HCT116 (cell line): ENCODE measurements around the gene WDR45. TPM values are rescaled to one million over a fixed set of nuclear protein-coding genes. Genes with fewer than 3 reads are reported as not detected.

Experiments used
- ATAC-seq: fragments of 200-7000 bp; cut with Tn5 transposase; 2 replicates; pipeline ENCODE4 v1.9.1; 2020; ENCODE audit warnings: mild to moderate bottlenecking, moderate library complexity
- BruUV-seq: library from RNA; stranded (reverse); fragments of 400-500 nt; replicated peaks from 2 replicates; lab custom pipeline; 2021; lab: Mats Ljungman, UMichigan
- CTCF ChIA-PET: fragments of 300-600 bp; sonication (Branson Sonifier 250); formaldehyde crosslinking; loops from one replicate; lab custom pipeline; 2021; ENCODE audit warnings: antibody characterized with exemption; lab: Charles Lee
- POLR2A ChIA-PET: fragments of 300-600, 350-600 bp; sonication (Branson Sonifier 250); formaldehyde crosslinking; loops from one replicate; lab custom pipeline; 2021; ENCODE audit warnings: antibody characterized with exemption; lab: Charles Lee
- RAD21 ChIA-PET, 2 experiments: fragments of 300-600 bp; sonication (Branson Sonifier 250); formaldehyde crosslinking; loops; one replicate each; lab custom pipeline; 2023; ENCODE audit warnings: low total read pairs in 2 of 2; ENCODE audit not compliant: uncharacterized antibody in 2 of 2, unreplicated experiment in 2 of 2, low non-redundant PET in 1 of 2; lab: Charles Lee
- DNase-seq: peaks from one replicate; pipeline ENCODE4 v3.0.0-alpha.2; 2010; ENCODE audit warnings: low read depth, low spot score
- H2AFZ ChIP-seq: fragments of 200-600 bp; shearing (Covaris generic), sonication (generic); 2 replicates; pipeline ENCODE4 v1.6.1; 2017; ENCODE audit warnings: low read depth, mixed run types, mixed read lengths, antibody characterized with exemption, low read length; ENCODE audit not compliant: poor library complexity, severe bottlenecking
- H3K27ac ChIP-seq: 2 replicates; pipeline ENCODE4 v1.5.1; 2012; ENCODE audit warnings: low read depth, low read length
- H3K27me3 ChIP-seq: fragments of 200-600 bp; sonication (generic); 2 replicates; pipeline ENCODE4 v1.6.1; 2016; ENCODE audit warnings: mixed run types, low read length, mixed read lengths; ENCODE audit not compliant: insufficient read depth
- H3K36me3 ChIP-seq, 2 experiments: fragments of 200-500 bp in 1 of 2; fragments of 200-600 bp in 1 of 2; sonication (Bioruptor generic) in 1 of 2; sonication (generic) in 1 of 2; 2 replicates each; pipeline versions ENCODE4 v1.5.1 to v1.6.1; 2014 to 2016; ENCODE audit warnings: low read length in 2 of 2, inconsistent platforms in 1 of 2, mixed read lengths in 1 of 2, mixed run types in 1 of 2; ENCODE audit not compliant: insufficient read depth in 2 of 2, control insufficient read depth in 1 of 2
- H3K4me1 ChIP-seq, 2 experiments: fragments of 200-600 bp in 1 of 2; sonication (generic) in 1 of 2; 2 replicates each; pipeline versions ENCODE4 v1.5.1 to v1.6.1; 2012 to 2017; ENCODE audit warnings: low read length in 2 of 2, inconsistent platforms in 1 of 2, mild to moderate bottlenecking in 1 of 2, mixed read lengths in 1 of 2, mixed run types in 1 of 2, moderate library complexity in 1 of 2; ENCODE audit not compliant: insufficient read depth in 2 of 2, control insufficient read depth in 1 of 2
- H3K4me2 ChIP-seq: fragments of 200-600 bp; sonication (generic); 2 replicates; pipeline ENCODE4 v1.6.1; 2017; ENCODE audit warnings: mixed run types, low read length, mixed read lengths
- H3K4me3 ChIP-seq, 2 experiments: fragments of 200-600 bp in 1 of 2; sonication (generic) in 1 of 2; replicated peaks in 1 of 2; 2 replicates each; pipeline ENCODE4 v1.5.1; 2011 to 2016; ENCODE audit warnings: low read length in 2 of 2, control low read depth in 1 of 2, low read depth in 1 of 2, mild to moderate bottlenecking in 1 of 2, mixed read lengths in 1 of 2, mixed run types in 1 of 2
- H3K79me2 ChIP-seq: fragments of 200-600 bp; sonication (generic); 2 replicates; pipeline ENCODE4 v1.6.1; 2017; ENCODE audit warnings: mild to moderate bottlenecking, mixed run types, low read length, moderate library complexity, mixed read lengths; ENCODE audit not compliant: insufficient read depth
- H3K9ac ChIP-seq: fragments of 200-600 bp; sonication (generic); 2 replicates; pipeline ENCODE4 v1.6.1; 2016; ENCODE audit warnings: low read length, mixed read lengths
- H3K9me2 ChIP-seq: fragments of 200-600 bp; sonication (generic), shearing (Covaris generic); 2 replicates; pipeline ENCODE4 v1.6.1; 2017; ENCODE audit warnings: mixed run types, mild to moderate bottlenecking, moderate library complexity; ENCODE audit not compliant: insufficient read depth
- H3K9me3 ChIP-seq, 2 experiments: fragments of 200-500 bp in 1 of 2; fragments of 200-600 bp in 1 of 2; sonication (Bioruptor generic) in 1 of 2; sonication (generic) in 1 of 2; 2 replicates each; pipeline ENCODE4 v1.6.1; 2014 to 2017; ENCODE audit warnings: low read length in 2 of 2, mixed read lengths in 2 of 2, inconsistent platforms in 1 of 2, low read depth in 1 of 2, mild to moderate bottlenecking in 1 of 2, mixed run types in 1 of 2, moderate library complexity in 1 of 2; ENCODE audit not compliant: control insufficient read depth in 1 of 2, insufficient read depth in 1 of 2
- H4K20me1 ChIP-seq: fragments of 200-600 bp; sonication (generic), shearing (Covaris generic); 2 replicates; pipeline ENCODE4 v1.6.1; 2017; ENCODE audit warnings: mixed run types, mild to moderate bottlenecking, moderate library complexity; ENCODE audit not compliant: insufficient read depth
- ATF3 ChIP-seq: IDR thresholded peaks from 2 replicates; pipeline ENCODE4 v1.6.1; 2012
- CBX3 ChIP-seq: IDR thresholded peaks from 2 replicates; pipeline ENCODE4 v1.6.1; 2012; ENCODE audit warnings: low read depth
- CEBPB ChIP-seq: IDR thresholded peaks from 2 replicates; pipeline ENCODE4 v1.6.1; 2012; ENCODE audit warnings: low read depth
- ELF1 ChIP-seq: IDR thresholded peaks from 2 replicates; pipeline ENCODE4 v1.6.1; 2012; ENCODE audit warnings: low read depth, borderline replicate concordance
- EZH2 ChIP-seq: fragments of 200-600 bp; sonication (generic); IDR thresholded peaks from 2 replicates; pipeline ENCODE4 v1.6.1; 2017; ENCODE audit warnings: antibody characterized with exemption, mixed run types
- JUND ChIP-seq: IDR thresholded peaks from 2 replicates; pipeline ENCODE4 v1.6.1; 2012
- MAX ChIP-seq: IDR thresholded peaks from 2 replicates; pipeline ENCODE4 v1.6.1; 2012
- POLR2A ChIP-seq: IDR thresholded peaks from 2 replicates; pipeline ENCODE4 v1.7.0; 2011; ENCODE audit warnings: borderline replicate concordance; ENCODE audit not compliant: insufficient read depth, insufficient read length; ENCODE audit errors: extremely low read depth
- RAD21 ChIP-seq: IDR thresholded peaks from 2 replicates; pipeline ENCODE4 v1.6.1; 2012; ENCODE audit warnings: low read depth, mild to moderate bottlenecking
- SIN3A ChIP-seq: IDR thresholded peaks from 2 replicates; pipeline ENCODE4 v1.6.1; 2012; ENCODE audit warnings: low read depth
- SRF ChIP-seq: IDR thresholded peaks from 2 replicates; pipeline ENCODE4 v1.6.1; 2012; ENCODE audit warnings: low read depth
- TCF7L2 ChIP-seq: IDR thresholded peaks from 2 replicates; pipeline ENCODE4 v1.7.0; 2011; ENCODE audit warnings: borderline replicate concordance, inconsistent platforms; ENCODE audit not compliant: insufficient read depth, insufficient read length; ENCODE audit errors: extremely low read depth
- YY1 ChIP-seq: IDR thresholded peaks from 2 replicates; pipeline ENCODE4 v1.6.1; 2011; ENCODE audit warnings: low read length, low read depth, moderate library complexity, mild to moderate bottlenecking; ENCODE audit not compliant: insufficient replicate concordance; ENCODE audit errors: extremely low read depth
- ZFX ChIP-seq: fragments of 450-650 bp; IDR thresholded peaks from 2 replicates; pipeline ENCODE4 v1.6.1; 2017
- ZNF274 ChIP-seq: fragments of 200-500 bp; sonication (Bioruptor generic); IDR thresholded peaks from 2 replicates; pipeline ENCODE4 v1.6.1; 2014; ENCODE audit warnings: mild to moderate bottlenecking, low read depth, low read length, inconsistent platforms
- intact Hi-C: fragments of 100-400 bp; cut with micrococcal nuclease; formaldehyde crosslinking; loops from 2 replicates; pipeline ENCODE4 v1.10.0; 2022
- total RNA-seq: library from RNA; stranded (reverse); gene quantifications from one replicate; pipeline ENCODE4 v1.2.1, GENCODE V29; 2021; ENCODE audit not compliant: unreplicated experiment
- TF ChIP-seq, protein P1 (sequence below): IDR thresholded peaks from 2 replicates; pipeline ENCODE4 v1.6.1; 2011; ENCODE audit warnings: mild to moderate bottlenecking, low read length, moderate library complexity; ENCODE audit not compliant: insufficient replicate concordance; ENCODE audit errors: extremely low read depth
- TF ChIP-seq, protein P2 (sequence below): IDR thresholded peaks from 2 replicates; pipeline ENCODE4 v1.6.1; 2012; ENCODE audit warnings: low read depth
- TF ChIP-seq, protein P3 (sequence below), 3 experiments: fragments of 200-600 bp in 1 of 3; sonication (generic) in 1 of 3; IDR thresholded peaks in 2 of 3; conservative IDR thresholded peaks in 1 of 3; 2 replicates each; pipeline ENCODE4 v1.5.1; 2012 to 2017; ENCODE audit warnings: low read depth in 2 of 3, low read length in 2 of 3, antibody characterized with exemption in 1 of 3, borderline replicate concordance in 1 of 3, control low read depth in 1 of 3, mild to moderate bottlenecking in 1 of 3, mixed read lengths in 1 of 3, mixed run types in 1 of 3, moderate library complexity in 1 of 3; ENCODE audit not compliant: insufficient read depth in 1 of 3

The WDR45 gene
- total RNA-seq, 1 experiment from 2014 or later: 41.7 TPM

GRCh38 chrX:49067285-49068120 lies 12.2 kb downstream of the WDR45 start:
- Histone ChIP-seq H4K20me1 (no peaks in the 10 kb centered on the region), H3K9me3 (no peaks in the 10 kb centered on the region), H2AFZ (no peak overlapping the region), H3K4me2 (no peak overlapping the region), H3K9me2 (no peaks in the 10 kb centered on the region), H3K79me2 (no peaks in the 10 kb centered on the region), H3K4me1 (no peaks in the 10 kb centered on the region)
- DNase-seq: no peak
- CTCF ChIA-PET: no interaction called here
- BruUV-seq: no TSS peak
- TF ChIP-seq EZH2 (no peak), CEBPB (no peak), TCF7L2 (no peak), ZNF274 (no peak), SIN3A (no peak), ATF3 (no peak), ELF1 (no peak), RAD21 (no peak), POLR2A (no peak), JUND (no peak), MAX (no peak), SRF (no peak), CBX3 (no peak), YY1 (no peak), ZFX (no peak)
- TF ChIP-seq, protein P1, sequence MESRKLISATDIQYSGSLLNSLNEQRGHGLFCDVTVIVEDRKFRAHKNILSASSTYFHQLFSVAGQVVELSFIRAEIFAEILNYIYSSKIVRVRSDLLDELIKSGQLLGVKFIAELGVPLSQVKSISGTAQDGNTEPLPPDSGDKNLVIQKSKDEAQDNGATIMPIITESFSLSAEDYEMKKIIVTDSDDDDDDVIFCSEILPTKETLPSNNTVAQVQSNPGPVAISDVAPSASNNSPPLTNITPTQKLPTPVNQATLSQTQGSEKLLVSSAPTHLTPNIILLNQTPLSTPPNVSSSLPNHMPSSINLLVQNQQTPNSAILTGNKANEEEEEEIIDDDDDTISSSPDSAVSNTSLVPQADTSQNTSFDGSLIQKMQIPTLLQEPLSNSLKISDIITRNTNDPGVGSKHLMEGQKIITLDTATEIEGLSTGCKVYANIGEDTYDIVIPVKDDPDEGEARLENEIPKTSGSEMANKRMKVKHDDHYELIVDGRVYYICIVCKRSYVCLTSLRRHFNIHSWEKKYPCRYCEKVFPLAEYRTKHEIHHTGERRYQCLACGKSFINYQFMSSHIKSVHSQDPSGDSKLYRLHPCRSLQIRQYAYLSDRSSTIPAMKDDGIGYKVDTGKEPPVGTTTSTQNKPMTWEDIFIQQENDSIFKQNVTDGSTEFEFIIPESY: no peak
- TF ChIP-seq, protein P2, sequence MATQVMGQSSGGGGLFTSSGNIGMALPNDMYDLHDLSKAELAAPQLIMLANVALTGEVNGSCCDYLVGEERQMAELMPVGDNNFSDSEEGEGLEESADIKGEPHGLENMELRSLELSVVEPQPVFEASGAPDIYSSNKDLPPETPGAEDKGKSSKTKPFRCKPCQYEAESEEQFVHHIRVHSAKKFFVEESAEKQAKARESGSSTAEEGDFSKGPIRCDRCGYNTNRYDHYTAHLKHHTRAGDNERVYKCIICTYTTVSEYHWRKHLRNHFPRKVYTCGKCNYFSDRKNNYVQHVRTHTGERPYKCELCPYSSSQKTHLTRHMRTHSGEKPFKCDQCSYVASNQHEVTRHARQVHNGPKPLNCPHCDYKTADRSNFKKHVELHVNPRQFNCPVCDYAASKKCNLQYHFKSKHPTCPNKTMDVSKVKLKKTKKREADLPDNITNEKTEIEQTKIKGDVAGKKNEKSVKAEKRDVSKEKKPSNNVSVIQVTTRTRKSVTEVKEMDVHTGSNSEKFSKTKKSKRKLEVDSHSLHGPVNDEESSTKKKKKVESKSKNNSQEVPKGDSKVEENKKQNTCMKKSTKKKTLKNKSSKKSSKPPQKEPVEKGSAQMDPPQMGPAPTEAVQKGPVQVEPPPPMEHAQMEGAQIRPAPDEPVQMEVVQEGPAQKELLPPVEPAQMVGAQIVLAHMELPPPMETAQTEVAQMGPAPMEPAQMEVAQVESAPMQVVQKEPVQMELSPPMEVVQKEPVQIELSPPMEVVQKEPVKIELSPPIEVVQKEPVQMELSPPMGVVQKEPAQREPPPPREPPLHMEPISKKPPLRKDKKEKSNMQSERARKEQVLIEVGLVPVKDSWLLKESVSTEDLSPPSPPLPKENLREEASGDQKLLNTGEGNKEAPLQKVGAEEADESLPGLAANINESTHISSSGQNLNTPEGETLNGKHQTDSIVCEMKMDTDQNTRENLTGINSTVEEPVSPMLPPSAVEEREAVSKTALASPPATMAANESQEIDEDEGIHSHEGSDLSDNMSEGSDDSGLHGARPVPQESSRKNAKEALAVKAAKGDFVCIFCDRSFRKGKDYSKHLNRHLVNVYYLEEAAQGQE: no peak
- TF ChIP-seq, protein P3, sequence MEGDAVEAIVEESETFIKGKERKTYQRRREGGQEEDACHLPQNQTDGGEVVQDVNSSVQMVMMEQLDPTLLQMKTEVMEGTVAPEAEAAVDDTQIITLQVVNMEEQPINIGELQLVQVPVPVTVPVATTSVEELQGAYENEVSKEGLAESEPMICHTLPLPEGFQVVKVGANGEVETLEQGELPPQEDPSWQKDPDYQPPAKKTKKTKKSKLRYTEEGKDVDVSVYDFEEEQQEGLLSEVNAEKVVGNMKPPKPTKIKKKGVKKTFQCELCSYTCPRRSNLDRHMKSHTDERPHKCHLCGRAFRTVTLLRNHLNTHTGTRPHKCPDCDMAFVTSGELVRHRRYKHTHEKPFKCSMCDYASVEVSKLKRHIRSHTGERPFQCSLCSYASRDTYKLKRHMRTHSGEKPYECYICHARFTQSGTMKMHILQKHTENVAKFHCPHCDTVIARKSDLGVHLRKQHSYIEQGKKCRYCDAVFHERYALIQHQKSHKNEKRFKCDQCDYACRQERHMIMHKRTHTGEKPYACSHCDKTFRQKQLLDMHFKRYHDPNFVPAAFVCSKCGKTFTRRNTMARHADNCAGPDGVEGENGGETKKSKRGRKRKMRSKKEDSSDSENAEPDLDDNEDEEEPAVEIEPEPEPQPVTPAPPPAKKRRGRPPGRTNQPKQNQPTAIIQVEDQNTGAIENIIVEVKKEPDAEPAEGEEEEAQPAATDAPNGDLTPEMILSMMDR (IDR thresholded peaks at IDR 0.05 in 2 of 3, conservative IDR thresholded peaks at IDR 0.05 in 1 of 3; ENCODE audit: borderline replicate concordance in 1 of 3, insufficient read depth in 1 of 3, low read depth in 2 of 3, low read length in 2 of 3): no peak
- TF ChIP-seq, all 23 proteins: peak for 0
- H3K27me3 ChIP-seq: no peaks in the 10 kb centered on the region
- H3K27ac ChIP-seq: no peak overlapping the region
- no peaks in the 10 kb centered on the region for H3K36me3 ChIP-seq
- intact Hi-C loops: no loop called here
- no peak overlapping the region for H3K4me3 ChIP-seq
- ChIA-PET POLR2A (no interaction called here), RAD21 (no interaction called here)
- no peak overlapping the region for H3K9ac ChIP-seq
- no peak for ATAC-seq
